Measurements from ENCODE around the gene METTL26. TPM values are rescaled to one million over a fixed set of nuclear protein-coding genes. Genes with fewer than 3 reads are reported as not detected.

Gene METTL26
- total and polyA plus RNA-seq, 9 of the 15 experiments (the other 6 are each of a cell fraction or from before 2014, with no cell fraction given) = 7.3 to 262 (median 80.9) TPM

- peak; percentile 58; the same call in 2 of the 3 replicates for ATAC-seq
- 15% methylated on average over 28 of the region's 53 CpGs for WGBS (ENCODE audit: insufficient coverage, low coverage, missing lambda C conversion rate)
- TF ChIP-seq ZNF589 (CRISPR knock-in tag; IDR thresholded peaks at IDR 0.05; ENCODE audit: low read depth) (no peak), NR2C1 (IDR thresholded peaks at IDR 0.05) (no peak), NR2C1 (tag; IDR thresholded peaks at IDR 0.05) (no peak), E2F6 (IDR thresholded peaks at IDR 0.05; ENCODE audit: borderline replicate concordance in 1 of 2, extremely low read depth in 1 of 2, insufficient read depth in 1 of 2, insufficient read length in 1 of 2, low read depth in 1 of 2, low read length in 1 of 2, poor library complexity in 1 of 2, severe bottlenecking in 1 of 2) (peak in 1 of 2 experiments; percentile 34), MIER1 (IDR thresholded peaks at IDR 0.05; ENCODE audit: low read depth) (no peak), ZNF586 (CRISPR knock-in tag; conservative IDR thresholded peaks at IDR 0.05) (no peak), ZNF592 (IDR thresholded peaks at IDR 0.05) (peak; percentile 42; the same call in 1 of the 2 replicates), ZNF217 (CRISPR knock-in tag; IDR thresholded peaks at IDR 0.05) (no peak), C11orf30 (IDR thresholded peaks at IDR 0.05; ENCODE audit: low read depth) (no peak), NCOA1 (IDR thresholded peaks at IDR 0.05; ENCODE audit: low read depth) (no peak), ETV1 (tag; conservative IDR thresholded peaks at IDR 0.05; ENCODE audit: low read depth) (no peak), TBL1XR1 (IDR thresholded peaks at IDR 0.05; ENCODE audit: low read length in 2 of 2) (no peak), TFAP4 (CRISPR knock-in tag; IDR thresholded peaks at IDR 0.05; ENCODE audit: borderline replicate concordance) (no peak)
Observed at GRCh38 chr16:637081-638018, 1.2 kb upstream of the METTL26 start.

More at GRCh38 chr16:637081-638018, 1.2 kb upstream of the METTL26 start:
- H3K36me3 ChIP-seq (ENCODE audit: control insufficient read depth, insufficient read depth, low read length) = peaks cover 25% of the 10 kb centered on the region; the same call in 1 of the 3 replicates
- peak overlapping the region; percentile 93 for H3K27ac ChIP-seq (ENCODE audit: extremely low read depth, low read depth, low read length)
- ChIA-PET CTCF (ENCODE audit: low intra/inter-chr PET ratio) (no interaction called here), POLR2A (interaction anchor here (0.7 to 2.2 kb wide), 5 partner anchors 13 to 634 kb away, joined by 3 to 8 read pairs (median 5); no protein-coding TSS in a partner anchor)
- peak overlapping the region; percentile 92 for H3K4me2 ChIP-seq (ENCODE audit: insufficient read depth, low read length)
- intact Hi-C loops (cut with micrococcal nuclease) (loop anchor here (2.0 to 5.0 kb wide), 2 partner anchors 15 to 40 kb away; partner anchors contain the start of gene RHBDL1), in situ Hi-C loops (cut with MboI) (no loop called here)
- no peaks in the 10 kb centered on the region for H3K9me1 ChIP-seq (ENCODE audit: control insufficient read depth, insufficient read depth, low read length)
- H3K4me3 ChIP-seq = peak overlapping the region; percentile 87
- H3K4me1 ChIP-seq (replicated peaks in 1 of 2; ENCODE audit: control insufficient read depth in 2 of 2, insufficient read depth in 2 of 2, low read length in 2 of 2) = peaks cover 14 to 87% of the 10 kb centered on the region in 2 experiments; a peak in 4 of 5 replicates
- no peaks in the 10 kb centered on the region for H3K27me3 ChIP-seq (ENCODE audit: control insufficient read depth in 2 of 2, insufficient read depth in 2 of 2, low read length in 2 of 2)
- H4K20me1 ChIP-seq (replicated peaks; ENCODE audit: control insufficient read depth, insufficient read depth, low read length) = no peaks in the 10 kb centered on the region
- BruUV-seq (replicated peaks) = no TSS peak
- FAIRE-seq (peak; percentile 80), DNase-seq (ENCODE audit: extremely low read depth in 1 of 4, low spot score in 3 of 4) (peak; percentile 89 to 100 (median 97))
- peak overlapping the region; percentile 87 to 99 for H3K9ac ChIP-seq (ENCODE audit: insufficient read depth in 1 of 2, low read depth in 2 of 2, low read length in 2 of 2)
- H3K79me2 ChIP-seq (ENCODE audit: control insufficient read depth, insufficient read depth, low read length) = peaks cover 38% of the 10 kb centered on the region
- no peaks in the 10 kb centered on the region for H3K9me3 ChIP-seq (replicated peaks; ENCODE audit: control insufficient read depth, insufficient read depth, low read depth, low read length)
- peak overlapping the region; percentile 97 for H2AFZ ChIP-seq (ENCODE audit: low read depth, low read length)
